Endodermal cell (in vitro differentiated cells): ENCODE results near the gene PYCR2. TPM values are rescaled to one million over a fixed set of nuclear protein-coding genes. Genes with fewer than 3 reads are reported as not detected.

ENCODE experiments used
- DNase-seq: peaks from one replicate; pipeline ENCODE4 v3.0.0-alpha.2; 2017
- H3K27ac ChIP-seq: 2 replicates; pipeline ENCODE4 v1.5.1; 2013; ENCODE audit warnings: mild to moderate bottlenecking, low read depth, low read length, moderate library complexity
- H3K27me3 ChIP-seq: 2 replicates; pipeline ENCODE4 v1.6.1; 2013; ENCODE audit warnings: mild to moderate bottlenecking, low read length, moderate library complexity; ENCODE audit not compliant: insufficient read depth, control insufficient read depth, poor library complexity, severe bottlenecking
- H3K36me3 ChIP-seq: 2 replicates; pipeline ENCODE4 v1.7.0; 2013; ENCODE audit warnings: mild to moderate bottlenecking, low read length, moderate library complexity; ENCODE audit not compliant: control insufficient read depth, insufficient read depth
- H3K4me1 ChIP-seq: one replicate; pipeline ENCODE4 v1.7.0; 2013; ENCODE audit warnings: low read length; ENCODE audit not compliant: control insufficient read depth, insufficient read depth
- H3K4me3 ChIP-seq: 2 replicates; pipeline ENCODE4 v1.5.1; 2013; ENCODE audit warnings: mild to moderate bottlenecking, low read length, moderate library complexity
- H3K9ac ChIP-seq: 2 replicates; pipeline ENCODE4 v1.6.1; 2013; ENCODE audit warnings: mild to moderate bottlenecking, low read length, moderate library complexity; ENCODE audit not compliant: poor library complexity, severe bottlenecking; ENCODE audit errors: extremely low read depth
- H3K9me3 ChIP-seq: 2 replicates; pipeline ENCODE4 v1.6.1; 2013; ENCODE audit warnings: mild to moderate bottlenecking, low read length, moderate library complexity; ENCODE audit not compliant: control insufficient read depth
- H3K27ac Mint-ChIP-seq: 2 replicates; pipeline ENCODE4 v1.8.0; 2020; ENCODE audit warnings: mixed read lengths
- H3K27me3 Mint-ChIP-seq: 2 replicates; pipeline ENCODE4 v1.8.0; 2021; ENCODE audit warnings: mild to moderate bottlenecking, mixed read lengths; ENCODE audit not compliant: insufficient read depth
- H3K36me3 Mint-ChIP-seq: 2 replicates; pipeline ENCODE4 v1.8.0; 2020; ENCODE audit warnings: low read depth, mixed read lengths
- H3K4me1 Mint-ChIP-seq: 2 replicates; pipeline ENCODE4 v1.8.0; 2020; ENCODE audit warnings: mixed read lengths
- H3K4me3 Mint-ChIP-seq: 2 replicates; pipeline ENCODE4 v1.8.0; 2020; ENCODE audit warnings: mild to moderate bottlenecking, moderate library complexity, mixed read lengths
- H3K9me3 Mint-ChIP-seq: 2 replicates; pipeline ENCODE4 v1.8.0; 2020; ENCODE audit warnings: mild to moderate bottlenecking, mixed read lengths
- CTCF ChIP-seq: fragments of 200-600 bp; sonication (generic); conservative IDR thresholded peaks from 2 replicates; pipeline ENCODE4 v1.5.0; 2021; ENCODE audit warnings: antibody characterized with exemption, mild to moderate bottlenecking
- WGBS, 2 experiments: methylation state at CpG; one replicate each; pipeline versions ENCODE4 v1.1.5 to v1.1.7; 2013; ENCODE audit warnings: missing lambda C conversion rate in 2 of 2, mixed read lengths in 1 of 2; ENCODE audit not compliant: insufficient coverage in 1 of 2, insufficient read length in 1 of 2; 5-methylcytosine and 5-hydroxymethylcytosine counted together
- total RNA-seq, 2 donors: library from RNA; stranded (reverse); fragmentation: NEBNext Ultra II Directional in 1 of 2; extraction: Animal tissue kit (Norgen Biotek cat#: 25700) in 1 of 2; gene quantifications; 2 replicates in 1 of 2; 3 replicates in 1 of 2; pipeline ENCODE4 v1.2.1, GENCODE V29; 2021

The PYCR2 gene
- total RNA-seq, 2 donors from 2014 or later = 94.5 to 101 TPM

- Histone ChIP-seq H3K9me3 (no peaks in the 10 kb centered on the region), H3K4me3 (peak overlapping the region; percentile 90), H3K9ac (peak overlapping the region; percentile 94), H3K27me3 (no peaks in the 10 kb centered on the region), H3K4me1 (peaks cover 27% of the 10 kb centered on the region), H3K36me3 (peaks cover 48% of the 10 kb centered on the region), H3K27ac (no peak overlapping the region)
- WGBS, 2 experiments = 78 to 80% methylated on average over 3 to 7 of the region's 8 CpGs
- Mint-ChIP-seq H3K4me1 (peaks cover 53% of the 10 kb centered on the region), H3K4me3 (peak overlapping the region; percentile 87), H3K27ac (peak overlapping the region; percentile 98), H3K36me3 (peaks cover 26% of the 10 kb centered on the region), H3K27me3 (no peaks in the 10 kb centered on the region), H3K9me3 (no peaks in the 10 kb centered on the region)
- no peak for TF ChIP-seq CTCF
- DNase-seq = no peak
Observed at GRCh38 chr1:225879521-225880221, 44.4 kb downstream of the PYCR2 start.

DNA sequence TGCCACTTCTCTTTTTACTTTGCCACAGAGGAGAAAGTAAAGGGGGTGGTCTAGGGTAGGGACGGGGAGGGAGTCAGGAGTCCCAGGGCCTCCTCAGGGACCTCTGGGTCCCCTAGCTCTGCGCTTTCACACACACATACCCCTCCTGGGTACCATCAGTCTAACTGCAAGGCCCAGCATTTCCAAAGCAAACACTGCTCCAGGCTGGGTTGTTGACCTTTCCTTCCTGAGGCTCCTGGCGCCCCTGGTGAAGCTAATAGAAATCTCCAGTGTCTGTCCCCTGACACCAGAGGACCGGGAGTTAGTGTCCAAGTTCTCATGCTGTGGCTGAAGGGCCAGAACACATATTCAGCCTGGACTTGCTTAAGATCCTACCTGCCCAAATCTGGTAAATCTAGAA lies 45.8 kb downstream of the PYCR2 start:
- H3K27ac Mint-ChIP-seq = peak overlapping the region; percentile 45
- no peaks in the 10 kb centered on the region for H3K9me3 ChIP-seq
- H3K4me1 Mint-ChIP-seq = peaks cover 48% of the 10 kb centered on the region
- peaks cover 61% of the 10 kb centered on the region for H3K36me3 ChIP-seq
- H3K27me3 Mint-ChIP-seq = no peaks in the 10 kb centered on the region
- peaks cover 40% of the 10 kb centered on the region for H3K36me3 Mint-ChIP-seq
- no peaks in the 10 kb centered on the region for H3K9me3 Mint-ChIP-seq
- H3K4me3 ChIP-seq = peak overlapping the region; percentile 90
- H3K9ac ChIP-seq = no peak overlapping the region
- WGBS, 2 experiments = 66 to 83% methylated on average over 3 to 4 of the region's 4 CpGs
- no peaks in the 10 kb centered on the region for H3K27me3 ChIP-seq
- DNase-seq = no peak
- H3K27ac ChIP-seq = no peak overlapping the region
- peaks cover 27% of the 10 kb centered on the region for H3K4me1 ChIP-seq
- TF ChIP-seq CTCF = no peak
- H3K4me3 Mint-ChIP-seq = peak overlapping the region; percentile 11

DNA sequence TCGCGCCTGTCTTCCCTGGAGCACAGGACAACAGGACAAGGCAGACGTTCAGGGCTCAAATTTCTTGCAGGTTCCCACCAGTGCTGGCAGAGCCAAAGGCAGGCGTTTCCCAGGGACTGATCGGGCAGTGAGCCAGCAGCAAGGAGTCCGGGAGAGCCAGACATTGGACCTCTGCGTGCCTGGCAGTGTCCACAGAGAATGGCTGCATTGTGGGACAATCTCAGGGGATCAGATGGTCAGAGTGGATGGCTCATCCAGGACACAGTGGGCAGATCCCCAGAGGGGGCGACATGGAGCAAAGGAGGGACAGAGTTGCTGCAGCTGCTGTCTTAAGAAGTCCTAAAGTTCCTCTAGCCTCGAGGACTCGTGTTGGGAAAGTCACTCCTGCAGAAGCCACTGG lies 46.5 kb downstream of the PYCR2 start:
- H3K9ac ChIP-seq = no peak overlapping the region
- H3K4me1 ChIP-seq = peaks cover 27% of the 10 kb centered on the region
- H3K27me3 ChIP-seq = no peaks in the 10 kb centered on the region
- no peak overlapping the region for H3K27ac ChIP-seq
- H3K4me3 ChIP-seq = no peak overlapping the region
- H3K36me3 ChIP-seq = peaks cover 68% of the 10 kb centered on the region
- no peaks in the 10 kb centered on the region for H3K9me3 ChIP-seq
- H3K27me3 Mint-ChIP-seq = no peaks in the 10 kb centered on the region
- H3K9me3 Mint-ChIP-seq = no peaks in the 10 kb centered on the region
- WGBS, 2 experiments = 64 to 81% methylated on average over 7 to 10 of the region's 10 CpGs
- peak; percentile 90 for DNase-seq
- TF ChIP-seq CTCF = peak; percentile 84
- H3K4me1 Mint-ChIP-seq = peaks cover 48% of the 10 kb centered on the region
- H3K36me3 Mint-ChIP-seq = peaks cover 45% of the 10 kb centered on the region
- peak overlapping the region; percentile 53 for H3K27ac Mint-ChIP-seq
- H3K4me3 Mint-ChIP-seq = no peak overlapping the region
